Neural cell (in vitro differentiated cells): ENCODE data around the gene KRT85. TPM values are rescaled to one million over a fixed set of nuclear protein-coding genes. Genes with fewer than 3 reads are reported as not detected.

ENCODE experiments used
- H2AFZ ChIP-seq: fragments of 200-600, 300-800 bp; sonication (generic), shearing (Covaris generic); 2 replicates; pipeline ENCODE4 v1.6.0; 2014; ENCODE audit warnings: low read depth, mild to moderate bottlenecking, antibody characterized with exemption, low read length, moderate library complexity
- H3F3A ChIP-seq: fragments of 200-600 bp; shearing (Covaris generic); 2 replicates; pipeline ENCODE4 v1.6.1; 2016; ENCODE audit warnings: mild to moderate bottlenecking, moderate library complexity, mixed read lengths, antibody characterized with exemption, low read length; ENCODE audit not compliant: insufficient read depth, poor library complexity, severe bottlenecking
- H3K27ac ChIP-seq: fragments of 200-600, 300-800 bp; sonication (generic), shearing (Covaris generic); 2 replicates; pipeline ENCODE4 v1.5.1; 2014; ENCODE audit warnings: mild to moderate bottlenecking, low read length, moderate library complexity
- H3K27me3 ChIP-seq: fragments of 300-800, 200-600 bp; sonication (generic), shearing (Covaris generic); 2 replicates; pipeline ENCODE4 v1.6.0; 2014; ENCODE audit warnings: mild to moderate bottlenecking, low read depth, low read length, moderate library complexity; ENCODE audit not compliant: insufficient read depth
- H3K36me3 ChIP-seq: fragments of 300-800, 200-600 bp; sonication (generic), shearing (Covaris generic); 2 replicates; pipeline ENCODE4 v1.5.1; 2014; ENCODE audit warnings: mild to moderate bottlenecking, antibody characterized with exemption, low read length, moderate library complexity; ENCODE audit not compliant: insufficient read depth
- H3K4me2 ChIP-seq: fragments of 300-800, 200-600 bp; sonication (generic), shearing (Covaris generic); 2 replicates; pipeline ENCODE4 v1.6.0; 2014; ENCODE audit warnings: mild to moderate bottlenecking, low read length
- H3K4me3 ChIP-seq: fragments of 300-800, 200-600 bp; sonication (generic), shearing (Covaris generic); 2 replicates; pipeline ENCODE4 v1.5.1; 2014; ENCODE audit warnings: mild to moderate bottlenecking, low read length, moderate library complexity
- H3K79me2 ChIP-seq: fragments of 200-600 bp; shearing (Covaris generic); replicated peaks from 2 replicates; pipeline ENCODE4 v1.6.0; 2014; ENCODE audit warnings: mild to moderate bottlenecking, low read length, moderate library complexity; ENCODE audit not compliant: insufficient read depth
- H3K9ac ChIP-seq: fragments of 300-800, 200-600 bp; sonication (generic), shearing (Covaris generic); 2 replicates; pipeline ENCODE4 v1.6.1; 2016; ENCODE audit warnings: mild to moderate bottlenecking, low read length, mixed read lengths
- H3K9me2 ChIP-seq: fragments of 200-600 bp; shearing (Covaris generic); 2 replicates; pipeline ENCODE4 v1.6.1; 2016; ENCODE audit warnings: mild to moderate bottlenecking, low read length, mixed read lengths; ENCODE audit not compliant: insufficient read depth
- H3K9me3 ChIP-seq: fragments of 200-600, 300-800 bp; sonication (generic), shearing (Covaris generic); 2 replicates; pipeline ENCODE4 v1.6.1; 2016; ENCODE audit warnings: mild to moderate bottlenecking, mixed run types, low read length, moderate library complexity, mixed read lengths
- H4K20me1 ChIP-seq: fragments of 200-600 bp; shearing (Covaris generic); 2 replicates; pipeline ENCODE4 v1.6.1; 2016; ENCODE audit warnings: mild to moderate bottlenecking, mixed run types; ENCODE audit not compliant: insufficient read depth
- EP300 ChIP-seq: fragments of 450-650 bp; conservative IDR thresholded peaks from 2 replicates; pipeline ENCODE4 v1.6.1; 2014; ENCODE audit warnings: antibody characterized with exemption, mild to moderate bottlenecking, moderate library complexity; ENCODE audit not compliant: poor library complexity, severe bottlenecking
- EZH2 ChIP-seq: fragments of 200-600, 300-800 bp; shearing (Covaris generic), sonication (generic); IDR thresholded peaks from 2 replicates; pipeline ENCODE4 v1.6.1; 2014; ENCODE audit warnings: antibody characterized with exemption, low read length, borderline replicate concordance, mild to moderate bottlenecking; ENCODE audit not compliant: insufficient read depth, poor library complexity, severe bottlenecking
- MXI1 ChIP-seq: fragments of 450-650 bp; conservative IDR thresholded peaks from 2 replicates; pipeline ENCODE4 v1.6.1; 2014; ENCODE audit warnings: antibody characterized with exemption, mild to moderate bottlenecking; ENCODE audit not compliant: poor library complexity, severe bottlenecking
- POLR2AphosphoS5 ChIP-seq: IDR thresholded peaks from 2 replicates; pipeline ENCODE4 v1.6.1; 2012
- RAD21 ChIP-seq: fragments of 450-650 bp; conservative IDR thresholded peaks from 2 replicates; pipeline ENCODE4 v1.6.1; 2014; ENCODE audit warnings: antibody characterized with exemption, mild to moderate bottlenecking, moderate library complexity
- REST ChIP-seq: IDR thresholded peaks from 2 replicates; pipeline ENCODE4 v1.6.1; 2012; ENCODE audit warnings: borderline replicate concordance
- SMC3 ChIP-seq: fragments of 450-650 bp; conservative IDR thresholded peaks from 2 replicates; pipeline ENCODE4 v1.6.1; 2014; ENCODE audit warnings: antibody characterized with exemption, mild to moderate bottlenecking, moderate library complexity; ENCODE audit not compliant: poor library complexity
- TAF1 ChIP-seq: IDR thresholded peaks from 2 replicates; pipeline ENCODE4 v1.6.1; 2012; ENCODE audit warnings: low read depth
- polyA plus RNA-seq: library from polyadenylated mRNA; depleted of rRNA; stranded (reverse); fragments of >200 nt; gene quantifications from 2 replicates; pipeline ENCODE4 v1.2.3, GENCODE V29; 2014
- TF ChIP-seq, protein P1 (sequence below): fragments of 450-650 bp; IDR thresholded peaks from 2 replicates; pipeline ENCODE4 v1.5.1; 2014; ENCODE audit warnings: antibody characterized with exemption, mild to moderate bottlenecking, moderate library complexity; ENCODE audit not compliant: poor library complexity, severe bottlenecking

The KRT85 gene
- polyA plus RNA-seq, 1 donor from 2014 or later, result not detected

DNA sequence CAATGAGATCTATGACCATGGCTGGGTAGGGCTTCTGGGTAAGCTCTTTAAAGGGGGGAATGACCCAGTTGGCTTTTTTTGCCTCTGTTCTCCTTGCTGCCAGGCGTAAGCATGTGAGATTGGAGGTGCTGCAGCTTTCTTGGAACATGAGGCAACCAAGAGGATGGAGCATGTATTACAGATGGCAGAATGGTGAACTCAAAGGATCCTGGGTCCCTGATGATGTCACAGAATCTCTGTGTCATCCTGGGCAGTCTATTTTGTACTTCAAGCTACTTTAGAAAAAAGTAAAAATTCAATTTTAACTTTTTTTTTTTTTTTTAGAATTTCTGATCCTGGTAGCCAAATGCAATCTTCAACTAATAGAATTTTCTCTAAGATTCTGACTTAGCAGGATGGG is 30.9 kb upstream of the KRT85 start:
- H3K4me2 ChIP-seq, result no peak overlapping the region
- H3K27me3 ChIP-seq, result no peaks in the 10 kb centered on the region
- TF ChIP-seq RAD21, result no peak
- no peak for TF ChIP-seq POLR2AphosphoS5
- no peak for TF ChIP-seq TAF1
- TF ChIP-seq REST, result no peak
- TF ChIP-seq SMC3, result no peak
- no peak for TF ChIP-seq MXI1
- no peak for TF ChIP-seq EZH2
- TF ChIP-seq, protein P1, sequence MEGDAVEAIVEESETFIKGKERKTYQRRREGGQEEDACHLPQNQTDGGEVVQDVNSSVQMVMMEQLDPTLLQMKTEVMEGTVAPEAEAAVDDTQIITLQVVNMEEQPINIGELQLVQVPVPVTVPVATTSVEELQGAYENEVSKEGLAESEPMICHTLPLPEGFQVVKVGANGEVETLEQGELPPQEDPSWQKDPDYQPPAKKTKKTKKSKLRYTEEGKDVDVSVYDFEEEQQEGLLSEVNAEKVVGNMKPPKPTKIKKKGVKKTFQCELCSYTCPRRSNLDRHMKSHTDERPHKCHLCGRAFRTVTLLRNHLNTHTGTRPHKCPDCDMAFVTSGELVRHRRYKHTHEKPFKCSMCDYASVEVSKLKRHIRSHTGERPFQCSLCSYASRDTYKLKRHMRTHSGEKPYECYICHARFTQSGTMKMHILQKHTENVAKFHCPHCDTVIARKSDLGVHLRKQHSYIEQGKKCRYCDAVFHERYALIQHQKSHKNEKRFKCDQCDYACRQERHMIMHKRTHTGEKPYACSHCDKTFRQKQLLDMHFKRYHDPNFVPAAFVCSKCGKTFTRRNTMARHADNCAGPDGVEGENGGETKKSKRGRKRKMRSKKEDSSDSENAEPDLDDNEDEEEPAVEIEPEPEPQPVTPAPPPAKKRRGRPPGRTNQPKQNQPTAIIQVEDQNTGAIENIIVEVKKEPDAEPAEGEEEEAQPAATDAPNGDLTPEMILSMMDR, result no peak
- no peak for TF ChIP-seq EP300
- H2AFZ ChIP-seq, result no peak overlapping the region
- no peaks in the 10 kb centered on the region for H4K20me1 ChIP-seq
- no peaks in the 10 kb centered on the region for H3F3A ChIP-seq
- H3K36me3 ChIP-seq, result no peaks in the 10 kb centered on the region
- no peak overlapping the region for H3K9ac ChIP-seq
- H3K9me3 ChIP-seq, result no peaks in the 10 kb centered on the region
- no peak overlapping the region for H3K4me3 ChIP-seq
- no peak overlapping the region for H3K27ac ChIP-seq
- H3K79me2 ChIP-seq, result no peaks in the 10 kb centered on the region
- no peaks in the 10 kb centered on the region for H3K9me2 ChIP-seq

DNA sequence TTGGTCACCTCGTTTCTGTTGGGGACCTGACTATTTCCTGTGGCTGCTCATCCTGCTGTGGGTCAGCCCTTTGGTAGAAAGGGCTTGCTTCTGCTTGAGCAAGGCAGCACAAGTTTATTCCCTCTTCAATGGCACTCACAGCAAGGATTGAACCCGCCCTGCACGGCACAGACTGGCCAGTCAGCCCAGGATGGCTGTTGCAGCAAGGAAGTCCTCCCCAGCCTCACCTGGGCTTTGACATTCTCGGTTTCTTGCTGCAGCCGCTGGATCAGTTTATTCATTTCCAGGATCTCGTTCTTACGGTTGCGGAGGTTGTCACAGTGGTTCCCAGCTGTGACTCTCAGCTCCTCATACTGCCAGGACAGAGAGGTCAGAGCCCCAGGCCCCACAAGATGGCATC is 29.4 kb upstream of the KRT85 start:
- no peaks in the 10 kb centered on the region for H3K9me2 ChIP-seq
- H3K36me3 ChIP-seq, result no peaks in the 10 kb centered on the region
- H3K4me3 ChIP-seq, result no peak overlapping the region
- TF ChIP-seq MXI1 (no peak), RAD21 (no peak), SMC3 (no peak), POLR2AphosphoS5 (no peak), TAF1 (no peak), REST (no peak), EP300 (no peak), EZH2 (no peak)
- TF ChIP-seq, protein P1, result no peak
- no peaks in the 10 kb centered on the region for H3F3A ChIP-seq
- no peaks in the 10 kb centered on the region for H3K79me2 ChIP-seq
- no peaks in the 10 kb centered on the region for H4K20me1 ChIP-seq
- H2AFZ ChIP-seq, result no peak overlapping the region
- no peaks in the 10 kb centered on the region for H3K9me3 ChIP-seq
- H3K27me3 ChIP-seq, result no peaks in the 10 kb centered on the region
- no peak overlapping the region for H3K9ac ChIP-seq
- no peak overlapping the region for H3K27ac ChIP-seq
- no peak overlapping the region for H3K4me2 ChIP-seq
